LNCaP clone FGC (cell line): Measurements from ENCODE around the gene PDCD1.
"Not testable (repeated sequence)": the region's sequence is repeated elsewhere in the genome, so short reads cannot be mapped to it uniquely, and the experiment has no call there.

ENCODE experiments used
- DNase-seq: peaks from one replicate; pipeline ENCODE4 v3.0.0-alpha.2; 2011; ENCODE audit warnings: low read depth
- H3K4me3 ChIP-seq: 2 replicates; pipeline ENCODE4 v1.5.1; 2011; ENCODE audit warnings: mild to moderate bottlenecking, low read depth, low read length, control low read depth
- TF ChIP-seq, protein P1 (sequence below): IDR thresholded peaks from 2 replicates; pipeline ENCODE4 v1.5.1; 2012; ENCODE audit warnings: mild to moderate bottlenecking; ENCODE audit not compliant: control insufficient read depth, insufficient read depth; ENCODE audit errors: extremely low read depth

Gene PDCD1

GRCh38 chr2:241858206-241859016 is at the start of gene PDCD1:
Gene PDCD1, minus strand, starts transcription at chr2:241858894. Its CDS starts 56 bp downstream, at chr2:241858838.
- no peak within 1 kb of the TSS for H3K4me3 ChIP-seq
- TF ChIP-seq, protein P1, sequence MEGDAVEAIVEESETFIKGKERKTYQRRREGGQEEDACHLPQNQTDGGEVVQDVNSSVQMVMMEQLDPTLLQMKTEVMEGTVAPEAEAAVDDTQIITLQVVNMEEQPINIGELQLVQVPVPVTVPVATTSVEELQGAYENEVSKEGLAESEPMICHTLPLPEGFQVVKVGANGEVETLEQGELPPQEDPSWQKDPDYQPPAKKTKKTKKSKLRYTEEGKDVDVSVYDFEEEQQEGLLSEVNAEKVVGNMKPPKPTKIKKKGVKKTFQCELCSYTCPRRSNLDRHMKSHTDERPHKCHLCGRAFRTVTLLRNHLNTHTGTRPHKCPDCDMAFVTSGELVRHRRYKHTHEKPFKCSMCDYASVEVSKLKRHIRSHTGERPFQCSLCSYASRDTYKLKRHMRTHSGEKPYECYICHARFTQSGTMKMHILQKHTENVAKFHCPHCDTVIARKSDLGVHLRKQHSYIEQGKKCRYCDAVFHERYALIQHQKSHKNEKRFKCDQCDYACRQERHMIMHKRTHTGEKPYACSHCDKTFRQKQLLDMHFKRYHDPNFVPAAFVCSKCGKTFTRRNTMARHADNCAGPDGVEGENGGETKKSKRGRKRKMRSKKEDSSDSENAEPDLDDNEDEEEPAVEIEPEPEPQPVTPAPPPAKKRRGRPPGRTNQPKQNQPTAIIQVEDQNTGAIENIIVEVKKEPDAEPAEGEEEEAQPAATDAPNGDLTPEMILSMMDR: no peak
- DNase-seq: no peak

DNA sequence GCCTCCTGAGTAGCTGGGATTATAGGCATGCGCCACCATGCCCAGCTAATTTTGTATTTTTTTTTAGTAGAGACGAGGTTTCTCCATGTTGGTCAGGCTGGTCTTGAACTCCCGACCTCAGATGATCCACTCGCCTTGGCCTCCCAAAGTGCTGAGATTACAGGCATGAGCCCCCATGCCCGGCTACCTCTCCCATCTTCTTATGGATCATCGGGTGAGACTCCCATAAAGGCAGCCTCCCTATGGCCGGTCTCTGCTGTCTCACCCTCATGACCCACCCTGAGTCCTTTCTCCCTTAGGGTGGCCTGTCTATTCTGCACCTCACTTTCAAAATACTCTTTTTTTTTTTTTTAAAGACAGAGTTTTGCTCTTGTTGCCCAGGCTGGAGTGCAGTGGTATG is 49.1 kb upstream of the PDCD1 start:
- not testable (repeated sequence) for H3K4me3 ChIP-seq, DNase-seq

GRCh38 chr2:241906826-241907570 is 48.3 kb upstream of the PDCD1 start:
- TF ChIP-seq, protein P1: no peak
- no peak overlapping the region for H3K4me3 ChIP-seq
- no peak for DNase-seq

- DNase-seq, H3K4me3 ChIP-seq: not testable (repeated sequence)
These were observed 47.7 kb upstream of the PDCD1 start for GRCh38 chr2:241906378-241906770.

- no peak for DNase-seq
- H3K4me3 ChIP-seq: no peak overlapping the region
- TF ChIP-seq, protein P1: no peak
These were observed 47.2 kb upstream of the PDCD1 start for GRCh38 chr2:241905716-241906377.

GRCh38 chr2:241904791-241905710 is 46.4 kb upstream of the PDCD1 start:
- no peak for DNase-seq
- TF ChIP-seq, protein P1: no peak
- no peak overlapping the region for H3K4me3 ChIP-seq

DNA sequence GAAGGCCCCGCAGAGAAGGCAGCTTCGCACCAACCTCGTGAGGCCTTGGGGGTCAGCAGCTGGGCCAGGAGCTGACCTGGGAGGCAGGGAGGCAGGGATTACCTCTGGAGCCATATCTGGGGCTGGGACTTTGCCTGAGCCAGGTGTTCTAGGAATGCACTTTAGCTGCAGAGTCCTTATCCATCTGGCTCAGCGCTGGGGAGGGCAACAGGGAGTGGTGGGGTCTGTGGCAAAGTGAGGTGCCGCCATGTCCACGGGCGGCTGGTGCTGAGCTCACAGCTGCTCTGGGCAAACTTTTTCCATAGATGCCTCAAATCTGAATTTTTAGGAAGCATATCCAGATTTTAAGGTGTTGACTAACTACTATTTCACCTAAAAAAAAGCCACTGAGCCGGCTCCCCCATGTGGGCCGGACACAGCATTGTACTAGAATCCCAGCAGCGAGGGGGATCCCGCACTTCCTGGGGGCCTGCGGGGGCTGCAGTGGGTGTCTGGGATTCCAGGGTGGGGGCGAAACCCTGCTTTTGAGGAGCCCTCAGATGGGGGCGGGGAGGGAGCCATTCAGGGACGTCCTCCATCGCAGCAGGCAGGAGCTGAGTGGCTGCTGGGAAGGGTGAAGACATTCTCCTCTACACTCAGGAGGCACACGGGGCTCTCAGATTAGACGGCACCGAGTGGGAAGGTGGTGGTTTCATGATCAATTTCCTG is 45.5 kb upstream of the PDCD1 start:
- no peak for DNase-seq
- TF ChIP-seq, protein P1: no peak
- no peak overlapping the region for H3K4me3 ChIP-seq
